Endothelial cell of umbilical vein (primary cell): Measurements from ENCODE around the gene FAM83C. TPM values are rescaled to one million over a fixed set of nuclear protein-coding genes. Genes with fewer than 3 reads are reported as not detected.

ENCODE experiments used
- BruUV-seq: library from RNA; stranded (reverse); fragments of 400-500 nt; replicated peaks from 2 replicates; lab custom pipeline; 2021; lab: Mats Ljungman, UMichigan
- CTCF ChIA-PET: fragments of 300-600, 350-600 bp; sonication (Branson Sonifier 250); formaldehyde crosslinking; loops from one replicate; lab custom pipeline; 2021; ENCODE audit warnings: antibody characterized with exemption, inconsistent platforms; lab: Charles Lee
- POLR2A ChIA-PET: fragments of 300-600, 350-600 bp; sonication (Branson Sonifier 250); formaldehyde crosslinking; loops from one replicate; lab custom pipeline; 2021; ENCODE audit warnings: antibody characterized with exemption, inconsistent platforms; lab: Charles Lee
- DNase-seq: peaks from one replicate; pipeline ENCODE4 v3.0.0-alpha.2; 2011; ENCODE audit warnings: low read depth, low spot score
- FAIRE-seq: peaks from 2 replicates; lab custom pipeline; 2011; peaks lifted over from hg19 to GRCh38; lab: Jason Lieb, UNC
- H2AFZ ChIP-seq: 2 replicates; pipeline ENCODE4 v1.6.0; 2012; ENCODE audit warnings: low read depth, low read length, control low read depth, inconsistent platforms
- H3K27ac ChIP-seq: 2 replicates; pipeline ENCODE4 v1.5.1; 2011; ENCODE audit warnings: low read depth, mild to moderate bottlenecking, control low read depth, low read length, moderate library complexity; ENCODE audit not compliant: insufficient read depth
- H3K27me3 ChIP-seq, 2 experiments: 2 replicates each; pipeline versions ENCODE4 v1.6.0 to v1.6.1; 2011; ENCODE audit warnings: low read length in 2 of 2, mixed read lengths in 1 of 2; ENCODE audit not compliant: control insufficient read depth in 2 of 2, insufficient read depth in 2 of 2
- H3K36me3 ChIP-seq, 2 experiments: 2 replicates in 1 of 2; 3 replicates in 1 of 2; pipeline ENCODE4 v1.5.1; 2011; ENCODE audit warnings: low read length in 2 of 2, mild to moderate bottlenecking in 1 of 2, moderate library complexity in 1 of 2; ENCODE audit not compliant: control insufficient read depth in 2 of 2, insufficient read depth in 2 of 2; ENCODE audit errors: extremely low read depth in 1 of 2
- H3K4me1 ChIP-seq: 3 replicates; pipeline ENCODE4 v1.5.1; 2011; ENCODE audit warnings: mild to moderate bottlenecking, low read length; ENCODE audit not compliant: control insufficient read depth, insufficient read depth; ENCODE audit errors: extremely low read depth
- H3K4me2 ChIP-seq: 2 replicates; pipeline ENCODE4 v1.6.1; 2011; ENCODE audit warnings: low read length, control low read depth, mixed read lengths; ENCODE audit not compliant: insufficient read depth
- H3K4me3 ChIP-seq, 3 experiments: fragments of 200-600 bp in 1 of 3; sonication (generic), shearing (Covaris generic) in 1 of 3; replicated peaks in 1 of 3; 2 replicates each; pipeline ENCODE4 v1.5.1; 2011 to 2016; ENCODE audit warnings: control low read depth in 3 of 3, low read length in 3 of 3, mild to moderate bottlenecking in 2 of 3, inconsistent platforms in 1 of 3, low read depth in 1 of 3, moderate library complexity in 1 of 3; ENCODE audit not compliant: insufficient read depth in 1 of 3
- H3K79me2 ChIP-seq: 2 replicates; pipeline ENCODE4 v1.6.0; 2012; ENCODE audit warnings: low read length, inconsistent platforms; ENCODE audit not compliant: control insufficient read depth, insufficient read depth
- H3K9ac ChIP-seq: replicated peaks from 2 replicates; pipeline ENCODE3; 2011; ENCODE audit warnings: low read length, control low read depth; ENCODE audit not compliant: insufficient read depth; ENCODE audit errors: extremely low read depth
- H3K9me1 ChIP-seq: replicated peaks from 3 replicates; pipeline ENCODE4 v1.6.0; 2011; ENCODE audit warnings: mild to moderate bottlenecking, low read length; ENCODE audit not compliant: control insufficient read depth, insufficient read depth; ENCODE audit errors: extremely low read depth
- H3K9me3 ChIP-seq: replicated peaks from 2 replicates; pipeline ENCODE4 v1.5.1; 2012; ENCODE audit warnings: low read length, inconsistent platforms; ENCODE audit not compliant: control insufficient read depth, insufficient read depth
- H4K20me1 ChIP-seq: replicated peaks from 2 replicates; pipeline ENCODE3; 2011; ENCODE audit warnings: mild to moderate bottlenecking, low read length; ENCODE audit not compliant: control insufficient read depth, insufficient read depth; ENCODE audit errors: extremely low read depth
- CTCF ChIP-seq, 2 donors: IDR thresholded peaks; 1 replicate in 1 of 2; 2 replicates in 1 of 2; pipeline ENCODE4 v1.5.1; 2011; ENCODE audit warnings: low read length in 2 of 2, mild to moderate bottlenecking in 2 of 2, moderate library complexity in 2 of 2, control low read depth in 1 of 2, inconsistent platforms in 1 of 2, low read depth in 1 of 2; ENCODE audit not compliant: insufficient read depth in 1 of 2; ENCODE audit errors: extremely low read depth in 1 of 2
- EZH2 ChIP-seq: IDR thresholded peaks from 2 replicates; pipeline ENCODE4 v1.6.1; 2012; ENCODE audit warnings: borderline replicate concordance, low read depth, mild to moderate bottlenecking, moderate library complexity, low read length, inconsistent platforms; ENCODE audit not compliant: severe bottlenecking
- FOS ChIP-seq: IDR thresholded peaks from 2 replicates; pipeline ENCODE4 v1.6.1; 2011; ENCODE audit warnings: mild to moderate bottlenecking, low read length, moderate library complexity, borderline replicate concordance; ENCODE audit not compliant: insufficient read depth
- GATA2 ChIP-seq: IDR thresholded peaks from 2 replicates; pipeline ENCODE4 v1.7.0; 2011; ENCODE audit warnings: low read depth, mild to moderate bottlenecking, moderate library complexity, mixed read lengths, low read length; ENCODE audit not compliant: insufficient read length, insufficient read depth
- JUN ChIP-seq: IDR thresholded peaks from 2 replicates; pipeline ENCODE4 v1.6.1; 2011; ENCODE audit warnings: borderline replicate concordance, low read depth; ENCODE audit not compliant: insufficient read length, insufficient read depth
- MAX ChIP-seq: IDR thresholded peaks from 2 replicates; pipeline ENCODE4 v1.6.1; 2011; ENCODE audit not compliant: insufficient read depth, insufficient read length
- MYC ChIP-seq: IDR thresholded peaks from one replicate; pipeline ENCODE4 v1.6.1; 2011; ENCODE audit warnings: mild to moderate bottlenecking, low read depth, low read length
- POLR2A ChIP-seq: IDR thresholded peaks from 2 replicates; pipeline ENCODE4 v1.6.1; 2012; ENCODE audit warnings: low read depth, mild to moderate bottlenecking, control low read depth, low read length
- POLR2AphosphoS5 ChIP-seq: IDR thresholded peaks from 2 replicates; pipeline ENCODE4 v1.6.1; 2012; ENCODE audit warnings: low read depth, mild to moderate bottlenecking, control low read depth, low read length, moderate library complexity; ENCODE audit not compliant: insufficient read depth
- dilution Hi-C: fragments of 300-500 bp; cut with MboI; formaldehyde crosslinking; loops from one replicate; pipeline ENCODE4 v1.15.0; 2019; ENCODE audit warnings: low sequenced_read_pairs; ENCODE audit not compliant: extremely low pct_ligation_motif_present
- intact Hi-C: fragments of 100-400 bp; cut with micrococcal nuclease; formaldehyde crosslinking; loops from one replicate; pipeline ENCODE4 v1.10.0; 2022
- polyA plus RNA-seq, 4 experiments: library from polyadenylated mRNA; depleted of rRNA in 3 of 4; stranded (reverse) in 3 of 4; unstranded in 1 of 4; fragments of >200 nt; gene quantifications; 2 replicates each; pipeline versions ENCODE4 v1.2.1 to v1.2.3, GENCODE V29; 2011 to 2012; ENCODE audit warnings: missing spikeins in 1 of 4
- total RNA-seq: library from RNA; stranded (reverse); gene quantifications from 2 replicates; pipeline ENCODE4 v1.2.3, GENCODE V29; 2021

FAM83C gene
- total and polyA plus RNA-seq, 2 donors (not counting 3 experiments of a cell fraction or from before 2014, with no cell fraction given), result not detected

GRCh38 chr20:35271904-35272303 is 20.3 kb downstream of the FAM83C start:
- Histone ChIP-seq H3K9me3 (no peaks in the 10 kb centered on the region), H3K27me3 (no peaks in the 10 kb centered on the region), H3K9me1 (no peaks in the 10 kb centered on the region), H3K9ac (no peak overlapping the region), H3K4me3 (no peak overlapping the region), H3K36me3 (peaks cover 0 to 4% of the 10 kb centered on the region in 2 experiments), H3K79me2 (peaks cover 5% of the 10 kb centered on the region), H3K4me1 (peaks cover 4% of the 10 kb centered on the region), H3K4me2 (no peak overlapping the region), H3K27ac (no peak overlapping the region), H2AFZ (no peak overlapping the region), H4K20me1 (no peaks in the 10 kb centered on the region)
- DNase-seq, result no peak
- FAIRE-seq, result no peak
- CTCF ChIA-PET, result interaction anchor here (0.6 to 11.4 kb wide), 5 partner anchors 98 to 177 kb away, joined by 3 to 177 read pairs (median 7); partner anchors contain the start of genes EDEM2 and GDF5
- POLR2A ChIA-PET, result no interaction called here
- dilution Hi-C loops (loop anchor here (25.0 kb wide), 1 partner anchor 435 kb away; the partner anchor contains the start of gene NCOA6), intact Hi-C loops (no loop called here)
- no TSS peak for BruUV-seq
- no peak for TF ChIP-seq MAX
- TF ChIP-seq FOS, result no peak
- no peak for TF ChIP-seq GATA2
- TF ChIP-seq EZH2, result no peak
- TF ChIP-seq POLR2A, result no peak
- TF ChIP-seq JUN, result no peak
- TF ChIP-seq MYC, result no peak
- no peak for TF ChIP-seq CTCF (IDR thresholded peaks at IDR 0.05; ENCODE audit: extremely low read depth in 1 of 2, insufficient read depth in 1 of 2, low read depth in 1 of 2, low read length in 2 of 2)
- TF ChIP-seq POLR2AphosphoS5, result no peak
